GM19468 (cell line): ENCODE data around the gene ZNF618.

Source experiments
- ATAC-seq: cut with Tn5 transposase; IDR thresholded peaks from one replicate; pipeline ENCODE4 v1.9.1; 2021; ENCODE audit warnings: mild to moderate bottlenecking, moderate library complexity, moderate number of reproducible peaks; ENCODE audit not compliant: unreplicated experiment; ENCODE audit errors: extremely low read depth

The ZNF618 gene

GRCh38 chr9:113931140-113931539, 55.0 kb downstream of the ZNF618 start:
- ATAC-seq: no peak

DNA sequence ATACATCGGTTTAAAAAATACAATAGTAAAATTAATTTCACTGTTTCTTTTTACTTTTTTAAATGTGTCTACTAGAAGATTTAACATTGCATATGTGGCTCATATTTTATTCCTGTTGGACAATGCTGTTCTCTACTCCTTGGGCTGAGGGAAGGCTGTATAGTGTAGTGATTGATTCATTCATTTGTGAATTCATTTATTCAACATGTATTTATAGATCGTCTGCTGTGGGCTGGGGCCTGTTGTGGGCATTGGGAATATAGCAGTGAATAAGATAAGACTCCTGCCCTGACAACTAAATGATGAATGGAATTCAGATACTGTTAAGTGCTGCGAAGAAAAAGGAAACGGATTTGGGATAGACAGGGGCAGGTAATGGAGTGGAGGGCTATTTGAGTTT, 55.7 kb downstream of the ZNF618 start:
- no peak for ATAC-seq

DNA sequence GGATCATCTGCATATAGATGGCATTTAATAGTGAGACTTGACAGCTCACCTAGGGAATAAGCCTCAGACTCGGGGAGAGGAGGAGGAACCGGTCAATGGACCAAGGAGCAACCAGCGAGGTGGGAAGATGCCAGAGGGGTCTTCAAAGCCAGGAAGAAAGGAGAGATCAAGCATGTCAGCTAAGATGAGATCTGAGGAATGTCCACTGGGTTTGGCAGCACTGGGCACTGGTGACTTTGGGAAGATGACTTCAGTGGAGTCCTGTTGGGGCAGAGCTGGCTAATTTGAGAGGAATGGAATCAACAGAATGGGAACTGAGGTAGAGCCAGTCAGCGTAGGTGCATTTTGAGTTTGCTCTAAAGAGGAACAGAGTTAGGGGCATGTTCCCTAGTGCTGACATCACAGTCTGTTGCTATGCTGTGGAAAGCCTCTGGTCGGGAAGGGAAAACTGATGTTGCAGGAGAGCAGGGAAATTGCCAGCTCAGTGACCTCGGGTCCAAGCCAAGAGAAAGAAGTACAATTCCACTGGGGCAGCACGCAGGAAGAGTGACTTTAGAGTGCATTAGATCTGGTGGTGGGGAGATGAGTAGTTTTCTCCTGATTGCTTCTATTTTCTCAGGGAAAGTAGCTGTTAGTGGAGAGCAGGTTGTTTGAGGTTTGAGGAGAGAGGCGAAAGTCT, 56.9 kb downstream of the ZNF618 start:
- ATAC-seq: no peak

GRCh38 chr9:113933671-113934070, 57.6 kb downstream of the ZNF618 start:
- ATAC-seq: no peak

DNA sequence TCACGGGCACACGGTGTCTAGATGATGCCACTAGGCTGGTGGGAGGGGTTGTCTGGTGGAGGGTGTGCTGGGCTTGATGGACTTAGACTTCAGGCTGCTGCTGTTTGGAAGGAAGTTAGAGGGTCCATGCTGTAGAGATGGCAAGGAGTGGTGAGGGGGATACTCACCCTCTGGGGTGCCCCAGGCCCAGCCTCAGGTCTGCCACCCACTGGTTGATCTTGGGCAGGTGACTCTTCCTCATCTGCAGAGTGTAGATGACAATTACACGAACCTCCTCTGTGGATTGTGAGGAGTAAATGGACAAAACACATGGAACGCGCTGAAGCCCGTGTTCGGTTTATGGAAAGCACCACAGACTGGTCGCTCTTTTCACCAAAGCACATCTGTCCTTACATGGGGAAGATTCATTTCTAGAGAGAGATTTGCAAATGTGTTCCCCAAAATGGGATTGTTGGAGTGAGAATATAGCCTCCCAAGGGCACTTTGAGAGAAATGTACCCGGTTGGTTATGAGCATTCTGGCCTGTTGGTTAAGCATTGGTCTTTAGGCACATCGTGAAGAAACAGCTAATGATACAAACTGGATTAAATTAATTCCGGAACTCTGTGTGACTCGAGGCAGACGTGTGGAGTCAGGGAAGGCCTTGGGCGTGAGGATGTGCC, 58.2 kb downstream of the ZNF618 start:
- ATAC-seq: no peak

GRCh38 chr9:113934829-113935676, 58.9 kb downstream of the ZNF618 start:
- no peak for ATAC-seq

DNA sequence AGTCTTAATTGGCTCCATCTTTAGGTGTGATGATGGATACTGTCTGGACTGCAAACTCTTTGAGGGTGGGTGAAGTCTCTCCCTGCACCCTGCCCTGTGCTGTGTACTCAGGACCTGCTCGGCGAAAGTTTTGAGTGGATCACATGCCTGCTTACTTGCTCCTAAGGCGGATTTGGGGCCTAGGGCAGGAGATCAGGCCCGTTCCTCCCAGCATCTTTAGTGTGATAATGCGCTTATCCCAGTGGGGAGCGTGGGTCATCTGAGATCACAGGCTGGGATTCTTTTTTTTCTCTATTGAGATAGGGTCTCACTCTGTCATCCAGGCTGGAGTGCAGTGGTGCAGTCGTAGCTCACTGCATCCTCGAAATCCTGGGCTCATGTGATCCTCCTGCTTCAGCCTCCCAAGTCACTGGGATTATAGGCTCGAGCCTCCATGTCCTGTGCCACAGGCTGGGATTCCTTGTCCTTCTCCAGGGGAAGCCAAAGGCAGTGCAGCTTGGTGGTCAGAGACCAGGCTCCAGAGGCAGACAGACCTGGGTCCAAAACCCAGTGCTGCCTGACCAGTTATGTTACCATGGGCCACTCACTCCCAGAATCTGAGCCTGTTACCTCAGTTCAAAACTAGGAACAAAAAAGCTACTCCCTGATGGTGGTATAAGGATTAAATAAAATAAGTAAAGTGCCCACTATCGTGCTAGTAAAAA, 59.7 kb downstream of the ZNF618 start:
- ATAC-seq: no peak

- no peak for ATAC-seq
Observed at GRCh38 chr9:113940077-113940476, 64.0 kb downstream of the ZNF618 start.

DNA sequence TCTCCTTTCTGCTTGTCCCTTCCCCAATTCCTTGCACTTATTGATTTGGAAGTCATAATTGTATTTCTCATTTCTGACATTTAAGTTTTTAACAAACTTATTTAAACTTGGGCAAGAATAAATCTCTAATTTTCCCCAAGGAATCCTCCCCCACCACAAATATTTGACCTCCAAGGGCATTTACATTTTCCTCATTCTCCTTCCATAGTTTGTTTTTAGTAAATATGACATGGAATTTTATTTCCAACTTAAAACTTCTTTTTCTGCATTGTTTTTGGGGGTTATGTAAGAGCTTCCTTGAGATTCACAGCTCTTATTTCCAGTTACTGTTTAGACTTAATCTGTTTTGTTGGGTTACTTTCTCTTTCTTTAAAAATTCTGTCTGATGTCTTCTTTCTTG, 64.9 kb downstream of the ZNF618 start:
- no peak for ATAC-seq

DNA sequence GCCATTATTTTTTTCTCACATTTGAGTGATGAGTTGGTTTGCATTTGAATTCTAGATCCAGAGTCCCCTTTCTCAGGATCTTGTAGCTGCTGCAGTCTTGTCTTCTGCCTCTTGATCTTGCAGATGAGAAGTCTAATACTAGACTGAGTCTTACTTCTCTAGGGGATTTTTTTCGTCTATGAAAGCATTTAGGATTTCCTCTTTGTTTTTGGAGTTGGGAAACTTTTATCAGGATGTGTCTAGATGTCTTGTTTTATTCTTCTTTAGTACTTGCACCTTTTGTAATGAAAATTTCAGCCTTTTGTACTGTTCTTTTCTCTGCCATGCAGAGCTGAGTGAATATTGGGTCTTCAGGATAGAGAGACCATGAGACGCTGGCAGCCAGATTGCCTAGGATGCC, 65.4 kb downstream of the ZNF618 start:
- no peak for ATAC-seq

GRCh38 chr9:113943112-113944009, 67.3 kb downstream of the ZNF618 start:
- no peak for ATAC-seq

DNA sequence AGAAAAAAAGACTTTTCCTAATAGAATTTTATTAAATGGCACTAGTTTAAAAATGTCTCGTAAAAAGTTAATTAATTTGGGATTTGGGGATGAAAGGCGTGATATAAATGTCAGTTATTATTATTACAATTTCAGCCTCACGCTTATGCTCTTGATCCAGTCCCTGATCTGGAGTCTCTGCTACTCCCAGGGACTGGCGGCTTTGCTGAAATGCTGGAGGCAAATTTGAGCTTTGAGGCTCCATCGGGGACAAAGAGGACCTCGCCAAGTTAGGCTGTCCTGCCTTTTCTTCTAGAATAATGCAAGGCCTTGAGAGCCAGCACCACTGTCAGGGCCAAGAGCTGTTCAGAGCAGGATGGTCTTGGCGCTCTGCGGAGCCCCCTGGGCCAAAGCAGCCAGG, 69.7 kb downstream of the ZNF618 start:
- ATAC-seq: no peak

DNA sequence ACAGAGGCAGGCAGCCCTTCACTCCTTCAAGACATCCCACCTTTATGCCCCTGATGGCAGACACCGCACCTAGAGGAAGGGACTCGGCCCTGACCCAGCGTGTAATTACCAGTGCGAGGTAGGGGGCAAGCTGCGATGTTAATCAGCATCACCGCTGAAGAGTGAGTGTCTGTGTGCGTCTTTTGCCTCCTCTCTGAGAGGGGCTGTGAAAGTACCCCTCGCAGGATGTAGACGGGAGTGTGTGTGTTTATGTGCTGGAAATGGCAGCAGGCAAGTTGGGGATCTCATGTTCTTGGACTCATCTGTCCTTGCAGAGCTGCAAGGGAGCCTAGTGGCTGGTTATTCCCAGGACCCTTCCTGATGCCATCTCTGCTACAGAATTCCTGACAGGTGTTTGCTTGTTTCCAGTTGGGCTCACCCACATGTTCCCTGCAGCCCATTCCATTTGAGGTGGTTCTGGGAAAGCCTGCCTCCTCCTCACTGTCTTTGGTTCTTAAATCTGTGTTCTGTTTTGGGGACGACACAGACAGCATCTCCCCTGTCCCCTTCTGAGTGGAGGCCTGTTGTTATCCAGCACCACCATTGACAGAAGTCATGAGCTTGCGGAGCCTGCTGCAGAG, 70.5 kb downstream of the ZNF618 start:
- ATAC-seq: no peak

DNA sequence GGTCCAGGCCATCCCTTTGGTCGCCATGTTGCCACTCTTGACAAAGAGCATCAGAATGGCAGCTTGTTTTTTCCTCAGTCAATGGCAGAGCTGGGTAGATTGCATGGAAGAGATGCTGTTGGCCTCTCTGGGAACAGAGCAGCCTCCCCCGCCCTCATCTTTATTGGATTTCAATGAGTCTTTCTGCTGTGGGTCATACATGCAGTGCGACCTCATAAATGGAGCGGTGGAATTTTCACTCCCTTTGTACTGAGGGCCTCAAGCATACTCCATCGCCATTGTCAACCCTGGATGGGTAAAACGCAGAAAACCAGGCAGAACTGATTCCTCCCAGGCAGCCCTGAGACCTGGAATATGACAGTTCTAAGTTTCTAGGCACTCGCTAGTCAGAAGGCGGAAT, 71.8 kb downstream of the ZNF618 start:
- ATAC-seq: no peak

DNA sequence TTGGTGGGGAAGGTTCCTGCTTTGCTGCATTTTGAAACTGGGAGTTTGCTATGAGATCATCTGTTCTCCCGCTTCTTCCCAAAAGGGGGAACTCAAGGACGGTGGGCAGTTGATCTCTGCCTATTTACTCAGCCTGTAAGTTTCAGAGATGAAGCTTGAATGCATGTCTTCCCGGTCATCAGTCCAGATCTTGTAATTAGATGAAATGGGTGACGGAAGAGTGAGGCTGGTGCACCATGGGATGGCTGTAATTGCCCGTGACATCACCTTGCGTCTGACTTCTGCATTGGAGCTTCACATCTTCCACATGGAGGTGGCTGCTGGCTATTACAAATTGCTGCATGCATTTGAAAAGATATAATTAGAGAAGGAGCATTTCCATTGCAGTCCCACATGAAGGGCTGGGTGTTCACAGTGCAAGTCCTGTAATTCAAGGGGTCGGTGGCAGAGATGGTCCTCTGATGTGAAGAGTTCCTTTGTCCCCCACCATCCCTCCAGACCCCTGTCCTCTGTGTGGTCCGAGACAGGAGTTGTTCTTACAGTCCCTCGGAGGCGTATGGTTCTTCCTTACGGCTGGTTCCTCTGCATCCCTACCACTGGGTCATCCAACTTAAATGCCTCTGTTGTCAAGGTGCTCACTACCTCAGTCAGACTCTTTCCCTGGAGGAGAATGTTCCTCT, 72.9 kb downstream of the ZNF618 start:
- ATAC-seq: no peak

DNA sequence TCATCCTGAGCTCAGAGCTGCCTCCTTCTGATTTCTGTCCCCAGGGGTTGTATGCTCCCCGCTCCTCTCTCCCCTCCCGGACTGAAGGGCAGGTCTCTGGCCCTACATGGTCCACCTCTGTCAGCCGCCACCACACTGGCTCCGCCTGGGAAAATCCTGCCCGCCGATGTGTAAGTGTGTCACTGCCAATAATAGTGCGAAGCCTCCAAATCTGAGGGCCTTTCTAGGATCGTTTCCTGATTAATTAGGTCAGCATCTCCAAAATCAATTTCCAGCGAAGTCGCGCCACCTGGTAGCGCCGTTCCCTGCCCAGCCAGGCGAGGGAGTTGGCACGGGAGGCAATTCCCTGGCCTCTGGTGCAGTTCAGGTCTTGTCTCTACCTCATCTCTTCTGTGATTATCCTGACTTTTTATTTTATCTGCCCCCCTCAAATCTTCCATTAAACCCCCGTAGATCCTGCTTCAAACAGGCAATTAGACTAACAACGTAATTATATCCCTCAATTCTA, 73.5 kb downstream of the ZNF618 start:
- ATAC-seq: no peak

GRCh38 chr9:113950195-113951031, 74.3 kb downstream of the ZNF618 start:
- ATAC-seq: no peak

DNA sequence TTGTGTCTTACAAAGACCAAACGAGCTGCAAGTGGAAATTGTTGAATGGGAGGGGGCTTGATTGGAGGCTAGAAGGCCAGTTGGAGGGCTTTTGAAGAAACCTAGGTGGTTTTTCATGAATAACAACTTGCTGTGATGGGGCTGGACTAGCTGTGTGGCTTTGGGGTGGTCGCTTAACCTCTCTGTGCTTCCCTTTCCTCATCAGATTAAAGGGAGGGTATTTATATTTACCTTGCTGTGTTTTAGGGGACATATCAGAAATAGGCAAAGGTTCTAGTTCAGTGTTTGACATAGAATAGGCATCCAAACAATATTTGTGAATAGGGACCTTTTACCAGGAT, 74.9 kb downstream of the ZNF618 start:
- no peak for ATAC-seq
